Glutamatergic neuron (in vitro differentiated cells): ENCODE results near the gene APOL3. TPM values are rescaled to one million over a fixed set of nuclear protein-coding genes. Genes with fewer than 3 reads are reported as not detected.
"Not testable (repeated sequence)": the region's sequence is repeated elsewhere in the genome, so short reads cannot be mapped to it uniquely, and the experiment has no call there.

Source experiments
- DNase-seq: peaks from one replicate; pipeline ENCODE4 v3.0.0; 2022
- H3K27ac Mint-ChIP-seq: one replicate; pipeline ENCODE4 v1.8.0; 2020; ENCODE audit warnings: mild to moderate bottlenecking, mixed read lengths, inconsistent platforms; ENCODE audit not compliant: unreplicated experiment
- H3K27me3 Mint-ChIP-seq: one replicate; pipeline ENCODE4 v1.8.0; 2020; ENCODE audit warnings: mild to moderate bottlenecking, moderate library complexity, mixed read lengths, inconsistent platforms; ENCODE audit not compliant: unreplicated experiment
- H3K36me3 Mint-ChIP-seq: one replicate; pipeline ENCODE4 v1.8.0; 2020; ENCODE audit warnings: mild to moderate bottlenecking, mixed read lengths, inconsistent platforms; ENCODE audit not compliant: unreplicated experiment
- H3K4me1 Mint-ChIP-seq: one replicate; pipeline ENCODE4 v1.8.0; 2020; ENCODE audit warnings: mild to moderate bottlenecking, low read depth, mixed read lengths, inconsistent platforms; ENCODE audit not compliant: unreplicated experiment
- H3K4me3 Mint-ChIP-seq: one replicate; pipeline ENCODE4 v1.8.0; 2020; ENCODE audit warnings: mild to moderate bottlenecking, mixed read lengths, inconsistent platforms; ENCODE audit not compliant: unreplicated experiment
- H3K9me3 Mint-ChIP-seq: one replicate; pipeline ENCODE4 v1.8.0; 2020; ENCODE audit warnings: mild to moderate bottlenecking, moderate library complexity, mixed read lengths, inconsistent platforms; ENCODE audit not compliant: unreplicated experiment
- CTCF ChIP-seq: fragments of 200-600 bp; sonication (generic); IDR thresholded peaks from one replicate; pipeline ENCODE4 v1.5.0; 2021; ENCODE audit not compliant: partially characterized antibody, unreplicated experiment
- total RNA-seq: library from RNA; stranded (reverse); fragmentation: NEBNext Ultra II Directional; extraction: Animal tissue kit (Norgen Biotek cat#: 25700); gene quantifications from one replicate; pipeline ENCODE4 v1.2.1, GENCODE V29; 2021; ENCODE audit not compliant: unreplicated experiment

APOL3 gene
- total RNA-seq, 1 donor from 2014 or later = not detected

- Mint-ChIP-seq H3K27me3 (no peaks in the 10 kb centered on the region), H3K4me1 (no peaks in the 10 kb centered on the region), H3K9me3 (peaks cover 2% of the 10 kb centered on the region), H3K27ac (no peak overlapping the region), H3K36me3 (no peaks in the 10 kb centered on the region), H3K4me3 (no peak overlapping the region)
- DNase-seq = no peak
- TF ChIP-seq CTCF = no peak
Measured at GRCh38 chr22:36153501-36154422, 6.8 kb downstream of the APOL3 start.

- H3K27ac Mint-ChIP-seq, H3K36me3 Mint-ChIP-seq, H3K4me3 Mint-ChIP-seq, H3K9me3 Mint-ChIP-seq, H3K27me3 Mint-ChIP-seq, H3K4me1 Mint-ChIP-seq, DNase-seq: not testable (repeated sequence)
Measured at GRCh38 chr22:36152821-36153220, 7.7 kb downstream of the APOL3 start.

- Mint-ChIP-seq H3K36me3 (no peaks in the 10 kb centered on the region), H3K27ac (no peak overlapping the region), H3K9me3 (peaks cover 2% of the 10 kb centered on the region), H3K4me1 (peaks cover 7% of the 10 kb centered on the region), H3K27me3 (no peaks in the 10 kb centered on the region), H3K4me3 (no peak overlapping the region)
- TF ChIP-seq CTCF = no peak
- no peak for DNase-seq
Measured at GRCh38 chr22:36152088-36152487, 8.5 kb downstream of the APOL3 start.

- no peak for TF ChIP-seq CTCF
- H3K4me3 Mint-ChIP-seq = no peak overlapping the region
- no peaks in the 10 kb centered on the region for H3K36me3 Mint-ChIP-seq
- no peak for DNase-seq
- H3K27ac Mint-ChIP-seq = no peak overlapping the region
- peaks cover 2% of the 10 kb centered on the region for H3K9me3 Mint-ChIP-seq
- H3K27me3 Mint-ChIP-seq = no peaks in the 10 kb centered on the region
- peaks cover 8% of the 10 kb centered on the region for H3K4me1 Mint-ChIP-seq
Measured at GRCh38 chr22:36151006-36151595, 9.5 kb downstream of the APOL3 start.

GRCh38 chr22:36149441-36149840 lies 11.1 kb downstream of the APOL3 start:
- no peak for TF ChIP-seq CTCF
- no peak for DNase-seq
- peaks cover 8% of the 10 kb centered on the region for H3K4me1 Mint-ChIP-seq
- H3K27me3 Mint-ChIP-seq = no peaks in the 10 kb centered on the region
- H3K27ac Mint-ChIP-seq = no peak overlapping the region
- no peak overlapping the region for H3K4me3 Mint-ChIP-seq
- H3K36me3 Mint-ChIP-seq = no peaks in the 10 kb centered on the region
- peaks cover 2% of the 10 kb centered on the region for H3K9me3 Mint-ChIP-seq
